GM03348 (cell line): Measurements from ENCODE around the gene TRIM69.
A peak's percentile ranks its signal among the peaks of the same experiment; 100 is the strongest.
"Not testable (repeated sequence)": the region's sequence is repeated elsewhere in the genome, so short reads cannot be mapped to it uniquely, and the experiment has no call there.

Experiments used
- DNase-seq: peaks from one replicate; pipeline ENCODE4 v3.0.0; 2012; ENCODE audit warnings: low spot score

TRIM69 gene

DNA sequence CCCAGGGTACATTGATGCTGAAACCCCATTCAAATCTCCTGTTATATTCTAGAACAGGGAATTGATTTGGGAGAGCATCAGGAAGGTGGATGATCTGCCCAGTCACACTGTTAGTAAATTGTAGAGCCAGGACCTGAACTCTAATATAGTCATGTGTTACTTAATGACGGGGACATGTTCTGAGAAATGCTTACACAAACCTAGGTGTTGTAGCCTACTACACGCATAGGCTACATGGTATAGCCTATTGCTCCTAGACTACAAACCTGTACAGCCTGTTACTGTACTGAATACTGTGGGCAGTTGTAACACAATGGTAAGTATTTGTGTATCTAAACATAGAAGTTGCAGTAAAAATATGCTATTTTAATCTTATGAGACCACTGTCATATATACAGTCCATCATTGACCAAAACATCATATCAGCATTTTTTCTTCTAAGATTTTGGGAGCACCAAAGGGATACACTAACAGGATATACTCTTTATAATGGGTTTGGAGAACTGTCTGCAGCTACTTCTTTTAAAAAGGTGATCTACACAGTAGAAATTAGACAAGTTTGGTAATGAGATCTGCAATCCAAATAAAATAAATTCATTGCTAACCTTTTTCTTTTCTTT, 19.2 kb upstream of the TRIM69 start:
- DNase-seq, result no peak

DNA sequence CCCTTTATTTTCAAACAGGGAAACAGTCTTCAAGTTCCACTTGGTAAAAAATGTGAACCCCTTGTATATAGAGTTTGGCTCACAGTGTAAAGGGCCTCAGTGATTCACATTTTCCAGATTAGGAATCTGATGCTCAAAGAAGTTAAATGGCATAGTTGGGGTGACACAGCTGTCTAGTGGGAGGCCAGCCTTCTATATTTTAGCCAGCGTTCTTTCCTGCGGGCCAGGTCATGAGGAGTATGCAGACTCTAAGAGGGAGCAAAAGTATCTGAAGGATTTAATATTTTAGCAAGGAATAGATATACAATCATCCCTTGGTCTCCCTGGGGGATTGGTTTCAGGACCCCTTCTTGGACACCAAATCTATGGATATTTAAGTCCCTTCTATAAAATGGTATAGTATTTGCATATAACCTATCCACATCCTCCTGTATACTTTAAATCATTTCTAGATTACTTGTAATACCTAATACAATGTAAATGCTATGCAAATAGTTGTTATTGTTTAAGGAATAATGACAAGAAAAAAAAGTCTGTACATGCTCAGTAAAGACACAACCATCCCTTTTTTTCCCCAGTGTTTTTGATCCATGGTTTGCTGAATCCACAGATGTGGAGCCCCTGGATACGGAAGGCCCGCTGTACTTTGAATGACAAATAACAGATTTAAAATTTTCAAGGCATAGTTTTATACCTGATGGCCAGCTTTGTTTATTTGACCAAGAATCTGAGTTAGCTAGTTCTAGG, 18.0 kb upstream of the TRIM69 start:
- no peak for DNase-seq

DNA sequence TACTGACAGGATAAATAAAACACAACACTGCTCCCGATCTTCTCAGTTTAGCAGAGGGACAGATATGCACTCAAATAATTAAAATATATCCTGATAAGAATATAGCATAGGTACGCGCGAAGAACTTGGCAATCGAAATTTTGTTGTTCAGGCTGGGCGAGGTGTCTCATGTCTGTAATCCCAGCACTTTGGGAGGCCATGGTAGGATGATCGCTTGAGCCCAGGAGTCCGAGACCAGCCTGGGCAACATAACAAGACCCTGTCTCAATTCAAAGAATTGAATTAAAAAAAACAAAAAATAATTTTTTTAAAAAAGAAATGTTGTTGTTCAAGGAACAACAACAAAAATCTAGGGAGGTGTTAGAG, 17.4 kb upstream of the TRIM69 start:
- no peak for DNase-seq

DNA sequence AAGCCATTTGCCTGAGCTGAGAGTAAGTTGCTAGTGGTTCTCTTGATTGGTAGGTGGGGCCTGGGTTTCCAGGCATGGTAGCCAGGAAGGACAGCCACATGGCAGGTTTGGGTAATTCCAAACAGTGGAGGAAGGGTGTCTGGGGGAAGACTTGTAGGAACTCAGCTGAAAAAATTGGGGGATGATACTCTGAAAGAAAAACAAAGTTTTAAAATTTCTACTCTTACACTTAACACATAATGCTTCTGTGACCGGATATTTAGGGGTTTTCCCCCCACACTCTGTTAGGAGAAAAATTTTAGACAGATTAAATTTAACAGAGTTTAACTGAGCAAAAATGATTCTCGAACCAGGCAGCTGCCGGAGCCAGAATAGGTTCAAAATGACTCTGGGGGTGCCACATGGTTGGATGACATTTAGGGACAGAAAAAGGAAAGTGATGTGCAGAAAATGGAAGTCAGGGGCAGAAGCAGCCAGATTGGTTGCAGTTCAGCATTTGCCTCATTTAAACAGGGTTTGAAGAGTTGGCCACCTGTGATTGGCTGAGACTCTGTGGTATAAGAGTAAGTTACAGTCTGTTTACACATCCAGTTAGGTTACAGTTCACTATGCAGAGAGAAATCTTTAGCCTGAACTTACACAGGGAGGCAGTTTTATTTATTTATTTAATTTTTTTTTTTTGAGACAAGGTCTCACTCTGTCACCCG, 16.9 kb upstream of the TRIM69 start:
- DNase-seq, result no peak

DNA sequence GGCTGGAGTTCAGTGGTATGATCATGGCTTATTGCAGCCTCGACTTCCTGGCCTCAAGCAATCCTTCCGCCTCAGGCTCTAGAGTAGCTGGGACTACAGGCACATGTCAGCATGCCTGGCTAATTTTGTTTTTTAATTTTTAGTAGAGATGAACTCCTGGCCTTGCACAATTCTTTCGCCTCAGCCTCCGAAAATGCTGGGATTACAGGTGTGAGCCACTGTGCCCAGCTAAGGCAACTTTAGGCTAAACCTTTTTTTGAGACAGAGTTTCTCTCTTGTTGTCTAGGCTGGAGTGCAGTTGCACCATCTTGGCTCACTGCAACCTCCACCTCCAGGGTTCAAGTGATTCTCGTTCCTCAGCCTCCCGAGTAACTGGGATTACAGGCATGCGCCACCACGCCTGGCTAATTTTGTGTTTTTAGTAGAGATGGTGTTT, 16.3 kb upstream of the TRIM69 start:
- not testable (repeated sequence) for DNase-seq

DNA sequence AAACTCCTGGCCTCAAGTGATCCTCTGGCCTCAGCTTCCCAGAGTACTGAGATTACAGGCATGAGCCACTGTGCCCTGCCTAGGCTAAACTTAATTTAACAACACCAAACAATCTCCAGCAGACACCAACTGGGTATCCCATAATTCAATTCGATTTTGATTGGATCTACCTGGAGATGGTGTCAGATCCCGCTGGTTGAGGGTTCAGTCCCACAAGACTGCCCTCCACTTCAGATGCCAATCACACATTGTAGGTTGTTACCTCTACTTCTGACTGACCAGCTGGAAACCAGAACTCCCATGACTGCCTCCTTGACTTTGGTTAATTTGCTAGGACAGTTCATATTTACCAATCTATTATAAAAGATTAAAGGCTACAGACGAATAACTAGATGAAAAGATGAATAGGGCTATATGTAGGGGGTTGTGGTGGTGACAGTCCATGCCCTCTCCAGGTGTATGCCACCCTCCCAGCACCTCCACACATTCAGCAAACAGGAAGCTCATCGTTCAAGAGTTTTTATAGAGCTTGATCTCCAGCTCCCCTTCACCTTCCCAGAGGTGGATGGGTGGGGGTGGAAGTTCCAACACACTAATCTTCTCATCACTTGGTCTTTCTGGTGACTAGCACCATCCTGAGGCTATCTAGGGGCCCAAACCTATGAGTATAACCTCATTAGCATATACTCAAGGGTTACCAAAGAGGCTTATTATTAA, 15.7 kb upstream of the TRIM69 start:
- no peak for DNase-seq

DNA sequence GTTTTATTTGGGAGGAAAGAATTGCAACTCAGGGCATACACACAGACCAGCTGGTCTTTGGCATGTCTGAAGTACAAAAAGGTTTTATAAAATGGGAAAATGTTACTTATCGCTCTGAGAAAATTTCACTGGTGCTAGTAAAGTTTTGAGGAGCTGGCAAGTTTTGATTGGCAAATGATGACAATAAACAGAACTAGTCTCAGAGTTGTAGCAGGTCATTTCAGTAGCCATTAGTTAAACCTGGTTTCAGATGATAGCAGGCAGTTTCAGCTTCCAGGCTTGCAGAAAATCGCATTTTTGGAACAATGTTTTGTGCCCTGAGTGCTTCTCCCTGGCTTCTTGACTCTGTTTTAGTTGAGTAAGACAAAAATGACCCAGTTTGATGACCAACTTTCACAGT, 14.3 kb upstream of the TRIM69 start:
- no peak for DNase-seq

DNA sequence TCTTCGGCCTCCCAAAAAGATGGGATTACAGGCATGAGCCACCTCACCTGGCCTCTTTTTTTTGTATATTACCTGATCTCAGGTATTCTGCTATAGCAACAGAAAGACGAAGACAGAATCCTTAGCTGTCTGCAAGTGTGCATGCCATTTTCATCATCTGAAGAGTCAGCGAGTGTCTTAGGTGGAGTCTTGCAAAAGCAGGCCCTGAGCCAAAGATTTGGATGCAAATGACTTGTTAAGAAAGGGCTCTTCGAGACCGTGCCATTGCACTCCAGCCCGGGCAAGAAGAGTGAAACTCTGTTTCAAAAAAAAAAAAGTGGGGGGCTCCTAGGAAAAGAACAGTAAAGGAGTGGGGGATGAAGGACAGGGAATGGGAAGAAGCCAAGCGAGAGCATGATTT, 10.2 kb upstream of the TRIM69 start:
- no peak for DNase-seq

DNA sequence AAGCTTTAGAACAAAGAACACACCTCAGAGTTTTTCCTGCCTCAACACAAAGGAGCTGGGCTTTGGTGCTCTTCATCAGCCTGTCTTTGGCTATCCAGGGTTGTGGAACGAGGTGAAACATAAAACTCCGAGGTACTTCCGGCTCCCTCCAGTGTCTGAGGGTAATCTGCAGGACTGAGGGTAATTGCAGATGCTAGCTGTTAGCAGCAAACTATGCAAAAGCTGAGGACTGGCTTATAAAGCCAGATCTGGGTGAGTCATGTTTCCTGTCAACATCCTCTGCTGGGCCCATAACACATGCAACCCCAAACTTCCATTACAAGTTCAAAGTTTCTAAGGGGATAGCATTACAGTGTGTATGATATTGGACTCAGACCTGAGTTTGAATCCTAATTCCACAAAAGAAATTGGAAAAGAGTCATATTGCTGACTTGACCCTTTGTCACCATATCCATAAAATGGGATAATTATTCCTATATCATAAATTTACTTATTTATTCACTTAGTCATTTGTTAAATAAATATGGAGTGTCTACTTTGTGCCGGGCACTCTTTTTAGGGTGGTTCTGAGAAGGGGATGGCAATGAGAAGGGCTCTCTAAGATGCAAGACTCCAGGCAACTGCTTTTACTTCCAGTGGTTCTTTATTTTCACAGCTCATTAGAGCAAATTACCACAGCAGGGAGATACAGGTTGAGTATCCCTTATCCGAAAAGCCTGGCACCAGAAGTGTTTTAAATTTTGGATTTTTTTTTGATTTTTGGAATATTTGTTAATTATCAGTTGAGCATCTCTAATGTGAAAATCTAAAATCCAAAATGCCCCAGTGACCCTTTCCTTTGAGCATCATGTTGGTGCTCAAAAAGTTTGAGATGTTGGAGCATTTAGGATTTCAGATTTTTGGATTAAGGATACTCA, 9.5 kb upstream of the TRIM69 start:
- peak; percentile 85 for DNase-seq

DNA sequence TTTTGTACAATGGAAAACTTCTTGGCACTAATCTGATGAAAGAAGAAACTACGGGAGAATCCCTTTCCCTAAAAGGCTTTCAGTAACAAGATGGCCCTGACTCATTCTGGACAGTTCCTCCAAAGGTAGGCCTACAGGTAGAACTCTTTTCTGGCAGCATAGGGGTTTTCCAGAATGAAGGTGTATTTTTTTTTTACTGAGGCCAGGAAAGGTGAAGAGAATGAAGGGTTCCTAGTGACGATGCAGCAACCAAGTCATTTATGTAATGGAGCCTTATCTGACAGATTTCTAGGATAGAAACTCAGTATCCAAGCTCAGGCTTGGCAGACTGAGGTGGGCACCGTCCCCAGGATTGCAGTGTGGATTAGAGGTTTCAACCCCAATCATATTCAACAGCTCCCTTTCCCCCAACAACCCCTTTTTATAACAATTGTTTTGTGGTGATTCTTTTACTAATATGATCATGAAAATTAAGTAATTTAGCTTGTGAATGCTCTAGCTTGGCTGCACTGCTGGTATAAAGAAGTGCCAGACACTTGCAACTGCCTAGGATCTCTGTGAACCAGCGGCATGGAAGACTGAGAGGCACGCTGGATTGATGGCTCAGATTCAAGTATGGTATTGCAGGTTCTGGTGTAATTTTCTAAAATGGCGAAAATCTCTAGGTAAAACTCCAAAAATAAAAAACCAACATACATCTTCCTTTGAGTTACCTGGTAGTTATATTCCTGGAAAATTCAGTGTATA, 8.7 kb upstream of the TRIM69 start:
- no peak for DNase-seq

DNA sequence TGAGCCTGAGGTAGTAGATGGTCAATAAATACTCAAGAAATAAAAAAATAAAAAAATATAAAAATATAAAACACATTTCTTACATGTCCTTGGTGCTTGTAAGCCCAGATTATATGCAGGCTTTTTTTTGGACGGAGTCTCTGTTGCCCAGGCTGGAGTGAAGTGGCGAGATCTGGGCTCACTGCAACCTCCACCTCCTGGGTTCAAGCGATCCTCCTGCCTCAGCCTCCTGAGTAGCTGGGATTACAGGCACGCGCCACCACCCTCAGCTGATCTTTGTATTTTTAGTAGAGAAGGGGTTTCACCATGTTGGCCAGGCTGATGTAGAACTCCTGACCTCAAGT, 8.1 kb upstream of the TRIM69 start:
- not testable (repeated sequence) for DNase-seq

DNA sequence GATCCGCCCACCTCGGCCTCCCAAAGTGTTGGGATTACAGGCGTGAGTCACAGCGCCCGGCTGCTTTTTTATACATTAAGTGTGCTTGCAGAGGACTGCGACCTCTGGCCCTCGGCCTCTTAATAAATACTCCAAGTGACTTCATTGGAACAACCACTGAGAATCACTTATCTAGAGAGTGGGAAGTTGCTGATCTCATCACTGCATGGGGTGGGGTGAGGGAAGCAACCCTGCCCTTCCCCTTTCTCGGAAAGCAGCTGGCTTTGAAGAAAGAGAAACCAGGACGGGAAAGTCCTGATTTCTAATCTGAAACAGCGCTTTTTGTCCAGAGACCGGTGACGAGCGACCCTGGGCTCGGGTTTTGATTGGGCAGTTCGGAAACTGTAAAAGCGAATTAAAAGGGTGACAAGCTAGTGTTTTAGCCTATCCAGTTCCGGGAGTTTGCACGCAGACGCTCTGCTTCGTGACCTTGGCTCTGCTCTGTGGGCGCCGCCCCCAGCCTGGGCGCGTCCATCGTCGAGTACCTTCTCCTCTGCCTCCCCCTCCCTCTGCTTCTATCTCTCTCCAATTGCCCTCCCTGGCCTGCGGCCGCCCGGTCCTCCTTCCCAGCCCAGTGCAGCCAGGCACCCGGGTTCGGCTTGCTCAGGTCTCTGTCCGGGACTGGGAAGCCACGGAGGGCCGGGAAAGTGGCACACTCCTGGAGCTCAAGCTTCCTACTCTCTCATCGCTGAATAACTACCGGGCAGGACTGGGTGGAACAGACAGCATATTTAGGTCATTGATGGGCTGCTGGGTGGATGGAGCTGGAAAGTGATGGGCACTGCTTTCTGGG, 7.5 kb upstream of the TRIM69 start:
- peak; percentile 95 for DNase-seq

DNA sequence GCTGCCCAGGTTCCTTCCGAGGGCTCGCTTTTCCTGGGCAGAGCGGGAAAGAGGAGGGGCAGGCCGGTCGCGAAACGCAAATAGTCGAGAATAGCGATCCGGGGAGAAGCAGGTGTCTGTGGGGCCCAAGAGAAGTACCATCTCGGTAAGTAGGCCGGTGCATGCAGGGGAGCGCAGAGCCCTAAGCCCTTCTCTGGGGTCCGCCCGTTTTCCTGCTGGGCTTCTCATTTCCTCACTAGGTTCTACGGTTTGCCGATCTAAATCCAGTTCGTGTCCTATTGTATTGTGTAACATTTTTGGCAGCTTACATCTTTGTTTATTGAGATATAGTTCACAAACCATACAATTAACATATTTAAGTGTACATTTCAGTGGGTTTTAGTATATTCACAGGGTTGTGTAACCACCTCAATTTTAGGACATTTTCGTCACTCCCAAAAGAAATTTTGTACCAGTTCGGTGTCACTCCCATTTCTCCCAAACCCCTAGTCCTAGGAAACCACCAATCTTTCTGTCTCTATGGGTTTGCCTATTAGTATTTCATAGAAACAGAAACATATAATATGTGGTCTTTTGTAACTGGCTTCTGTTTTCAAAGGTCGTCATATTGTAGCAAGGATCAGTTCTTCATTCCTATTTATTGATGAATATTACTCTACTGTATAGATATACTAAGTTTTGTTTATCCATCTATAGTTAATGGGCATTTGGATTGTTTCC, 6.8 kb upstream of the TRIM69 start:
- DNase-seq, result no peak

DNA sequence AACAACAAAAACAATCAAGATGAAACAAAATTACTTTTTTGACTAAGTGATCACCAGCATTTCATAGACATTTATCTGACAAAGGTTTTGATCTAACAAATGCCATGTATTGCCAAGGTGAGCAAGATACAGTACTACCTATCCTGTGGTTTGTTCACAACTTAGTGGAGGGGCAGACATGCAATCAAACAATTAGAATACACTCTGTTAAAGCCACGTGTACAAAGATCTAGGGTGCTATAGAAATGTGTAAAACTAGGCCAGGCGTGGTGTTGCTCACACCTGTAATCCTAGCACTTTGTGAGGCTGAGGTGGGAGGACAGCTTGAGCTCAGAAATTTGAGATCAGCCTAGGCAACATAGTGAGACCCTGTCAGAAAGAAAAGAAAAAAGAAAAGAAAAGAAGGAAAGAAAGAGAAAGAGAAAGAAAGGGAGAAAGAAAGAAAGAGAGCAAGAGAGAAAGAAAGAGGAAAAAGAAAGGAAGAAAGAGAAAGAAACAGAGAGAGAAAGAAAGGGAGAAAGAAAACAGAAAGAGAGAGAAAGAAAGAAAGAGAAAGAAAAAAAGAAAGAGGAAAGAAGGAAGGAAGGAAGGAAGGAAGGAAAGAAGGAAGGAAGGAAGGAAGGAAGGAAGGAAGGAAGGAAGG, 1.4 kb upstream of the TRIM69 start:
- no peak for DNase-seq

DNA sequence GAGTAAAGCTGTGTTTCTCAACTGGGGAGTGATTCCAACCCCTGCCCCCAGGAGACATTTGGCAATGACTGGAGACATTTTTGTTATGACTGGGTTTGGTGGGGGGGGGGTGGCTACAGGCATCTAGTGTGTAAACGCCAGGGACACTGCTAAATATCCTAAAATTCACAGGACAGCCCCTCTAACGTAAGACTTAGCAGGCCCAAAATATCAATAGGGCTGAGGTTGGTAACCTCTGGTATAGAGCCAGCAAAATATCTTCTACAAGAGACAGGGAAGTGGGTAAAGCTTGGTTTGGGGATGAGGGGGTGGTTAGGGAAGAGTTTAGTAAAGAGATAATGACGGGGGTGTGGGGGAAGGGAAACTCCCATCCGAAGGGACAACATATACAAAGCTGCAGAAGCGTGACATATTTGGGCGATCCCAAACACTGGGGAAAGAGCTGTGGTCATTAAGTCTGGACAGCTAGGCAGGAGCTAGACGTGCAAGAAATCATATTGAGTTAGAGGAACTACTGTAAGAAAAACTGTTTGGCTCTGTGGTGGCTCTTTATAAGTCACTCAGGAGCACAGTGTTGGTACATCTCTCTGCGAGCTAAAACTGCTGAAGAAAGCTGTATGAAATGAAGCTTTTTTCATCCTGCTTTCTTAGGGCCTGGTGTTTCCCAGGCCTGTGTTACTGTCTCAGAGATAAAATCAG, 697 bp upstream of the TRIM69 start:
- DNase-seq, result no peak

DNA sequence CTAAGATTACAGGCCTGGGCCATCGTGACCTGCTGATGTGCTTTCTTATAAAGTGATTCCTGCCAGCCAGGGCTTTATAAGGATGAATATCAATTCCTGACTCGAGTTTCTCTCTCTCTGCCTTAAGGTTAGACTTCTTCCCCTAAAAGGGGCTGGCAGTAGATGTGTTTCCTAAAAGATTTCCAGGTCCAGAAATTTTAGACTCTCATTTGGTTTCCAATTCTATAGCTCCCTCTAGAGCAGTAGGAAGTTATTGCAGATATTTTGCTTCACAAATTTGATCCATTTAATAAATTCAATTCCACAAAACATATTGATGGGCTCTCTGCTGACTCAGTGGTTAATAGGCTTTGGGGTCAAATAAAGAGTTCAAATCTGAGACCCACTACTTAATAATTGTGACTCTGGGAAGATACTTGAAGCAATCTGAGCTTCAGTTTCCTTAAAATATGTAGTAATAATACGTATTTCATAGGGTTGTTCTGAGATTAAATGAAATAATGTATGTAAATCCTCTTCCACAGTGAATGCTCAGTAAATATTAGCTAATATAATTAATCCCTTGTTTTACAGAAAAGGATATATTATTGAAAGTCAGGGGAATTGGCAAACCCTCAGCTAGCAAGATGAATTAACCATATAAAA, 2.1 kb downstream of the TRIM69 start:
- peak; percentile 71 for DNase-seq

DNA sequence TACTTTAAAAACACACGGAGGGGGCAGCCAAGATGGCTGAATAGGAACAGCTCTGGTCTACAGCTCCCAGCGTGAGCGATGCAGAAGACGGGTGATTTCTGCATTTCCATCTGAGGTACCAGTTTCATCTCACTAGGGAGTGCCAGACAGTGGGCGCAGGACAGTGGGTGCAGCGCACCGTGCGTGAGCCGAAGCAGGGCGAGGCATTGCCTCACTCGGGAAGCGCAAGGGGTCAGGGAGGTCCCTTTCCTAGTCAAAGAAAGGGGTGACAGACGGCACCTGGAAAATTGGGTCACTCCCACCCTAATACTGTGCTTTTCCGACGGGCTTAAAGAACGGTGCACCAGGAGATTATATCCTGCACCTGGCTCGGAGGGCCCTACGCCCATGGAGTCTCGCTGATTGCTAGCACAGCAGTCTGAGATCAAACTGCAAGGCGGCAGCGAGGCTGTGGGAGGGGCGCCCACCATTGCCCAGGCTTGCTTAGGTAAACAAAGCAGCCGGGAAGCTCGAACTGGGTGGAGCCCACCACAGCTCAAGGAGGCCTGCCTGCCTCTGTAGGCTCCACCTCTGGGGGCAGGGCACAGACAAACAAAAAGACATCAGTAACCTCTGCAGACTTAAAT, 3.0 kb downstream of the TRIM69 start:
- DNase-seq, result not testable (repeated sequence)
